Endothelial cell (in vitro differentiated cells): ENCODE measurements around the gene PTH. TPM values are rescaled to one million over a fixed set of nuclear protein-coding genes. Genes with fewer than 3 reads are reported as not detected.
A peak's percentile ranks its signal among the peaks of the same experiment; 100 is the strongest.

ENCODE experiments used
- DNase-seq: peaks from one replicate; pipeline ENCODE4 v3.0.0; 2021; ENCODE audit warnings: low spot score
- H3K27ac Mint-ChIP-seq: one replicate; pipeline ENCODE4 v1.8.0; 2021; ENCODE audit warnings: mixed read lengths, inconsistent platforms; ENCODE audit not compliant: unreplicated experiment
- H3K27me3 Mint-ChIP-seq: one replicate; pipeline ENCODE4 v1.8.0; 2021; ENCODE audit warnings: mild to moderate bottlenecking, moderate library complexity, mixed read lengths, inconsistent platforms; ENCODE audit not compliant: unreplicated experiment
- H3K36me3 Mint-ChIP-seq: one replicate; pipeline ENCODE4 v1.8.0; 2021; ENCODE audit warnings: mild to moderate bottlenecking, low read depth, mixed read lengths, inconsistent platforms; ENCODE audit not compliant: unreplicated experiment
- H3K4me1 Mint-ChIP-seq: one replicate; pipeline ENCODE4 v1.8.0; 2021; ENCODE audit warnings: mild to moderate bottlenecking, mixed read lengths, inconsistent platforms; ENCODE audit not compliant: unreplicated experiment
- H3K4me3 Mint-ChIP-seq: one replicate; pipeline ENCODE4 v1.8.0; 2021; ENCODE audit warnings: mild to moderate bottlenecking, mixed read lengths, inconsistent platforms; ENCODE audit not compliant: unreplicated experiment
- H3K9me3 Mint-ChIP-seq: one replicate; pipeline ENCODE4 v1.8.0; 2021; ENCODE audit warnings: mixed read lengths, inconsistent platforms; ENCODE audit not compliant: unreplicated experiment
- total RNA-seq: library from RNA; stranded (reverse); fragmentation: NEBNext Ultra II Directional; extraction: Animal tissue kit (Norgen Biotek cat#: 25700); gene quantifications from one replicate; pipeline ENCODE4 v1.2.1, GENCODE V29; 2021; ENCODE audit not compliant: unreplicated experiment
- TF ChIP-seq, protein P1 (sequence below): fragments of 200-600 bp; sonication (generic); IDR thresholded peaks from one replicate; pipeline ENCODE4 v1.5.0; 2021; ENCODE audit warnings: antibody characterized with exemption; ENCODE audit not compliant: unreplicated experiment

PTH gene
- total RNA-seq, 1 donor from 2014 or later = not detected

DNA sequence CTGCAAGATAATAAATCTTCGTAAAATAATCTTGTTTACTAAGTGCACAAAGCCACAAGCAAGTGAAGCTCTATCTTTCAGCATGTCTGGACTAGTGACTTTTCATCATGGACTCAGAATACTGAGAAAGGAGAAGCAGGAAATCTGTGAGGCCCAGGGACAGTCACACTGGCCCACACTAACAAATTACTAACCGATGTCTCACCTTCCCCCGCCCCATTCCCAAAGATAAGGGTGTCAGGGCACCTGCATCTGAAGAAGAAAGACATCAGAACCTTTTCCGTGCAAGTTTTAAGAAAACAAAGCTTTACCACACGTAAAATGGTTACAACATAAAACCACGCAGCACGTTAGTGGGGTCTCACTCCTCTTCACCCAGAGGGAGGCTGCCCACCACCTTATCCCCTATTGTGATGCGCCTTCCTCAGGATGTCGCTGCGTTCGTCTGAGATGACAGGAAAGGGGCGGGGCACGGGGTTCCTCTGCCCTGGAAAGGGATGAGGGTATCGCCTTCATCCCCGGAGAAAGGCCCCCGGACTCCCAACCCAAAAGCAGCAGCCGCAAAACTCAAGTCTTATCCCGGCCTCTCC lies 33.4 kb downstream of the PTH start:
- peaks cover 7% of the 10 kb centered on the region for H3K36me3 Mint-ChIP-seq
- peak overlapping the region; percentile 96 for H3K4me3 Mint-ChIP-seq

DNA sequence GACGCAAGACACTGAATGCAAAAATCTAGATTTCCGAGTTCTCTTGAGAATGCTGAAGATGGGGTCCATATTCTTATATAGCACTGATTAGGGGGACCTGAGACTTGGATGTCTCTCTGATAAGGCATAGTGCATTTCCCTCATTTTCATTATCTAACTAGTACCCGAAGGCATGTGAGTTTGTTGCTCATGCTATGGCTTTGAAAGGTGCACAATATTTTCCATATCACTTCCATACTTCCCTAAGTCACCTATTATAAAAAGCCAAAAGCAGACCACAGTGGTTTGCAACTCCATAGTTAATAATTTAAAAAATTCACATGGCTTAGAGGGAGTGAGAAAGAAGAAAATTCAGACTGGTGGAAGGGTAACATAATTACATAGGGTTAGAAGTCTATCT lies 34.5 kb downstream of the PTH start:
- H3K9me3 Mint-ChIP-seq = no peaks in the 10 kb centered on the region
- H3K4me1 Mint-ChIP-seq = peaks cover 34% of the 10 kb centered on the region
- H3K27me3 Mint-ChIP-seq = no peaks in the 10 kb centered on the region
- no peak for DNase-seq
- H3K36me3 Mint-ChIP-seq = peaks cover 7% of the 10 kb centered on the region
- peak overlapping the region; percentile 96 for H3K4me3 Mint-ChIP-seq
- peak overlapping the region; percentile 97 for H3K27ac Mint-ChIP-seq
- TF ChIP-seq, protein P1, sequence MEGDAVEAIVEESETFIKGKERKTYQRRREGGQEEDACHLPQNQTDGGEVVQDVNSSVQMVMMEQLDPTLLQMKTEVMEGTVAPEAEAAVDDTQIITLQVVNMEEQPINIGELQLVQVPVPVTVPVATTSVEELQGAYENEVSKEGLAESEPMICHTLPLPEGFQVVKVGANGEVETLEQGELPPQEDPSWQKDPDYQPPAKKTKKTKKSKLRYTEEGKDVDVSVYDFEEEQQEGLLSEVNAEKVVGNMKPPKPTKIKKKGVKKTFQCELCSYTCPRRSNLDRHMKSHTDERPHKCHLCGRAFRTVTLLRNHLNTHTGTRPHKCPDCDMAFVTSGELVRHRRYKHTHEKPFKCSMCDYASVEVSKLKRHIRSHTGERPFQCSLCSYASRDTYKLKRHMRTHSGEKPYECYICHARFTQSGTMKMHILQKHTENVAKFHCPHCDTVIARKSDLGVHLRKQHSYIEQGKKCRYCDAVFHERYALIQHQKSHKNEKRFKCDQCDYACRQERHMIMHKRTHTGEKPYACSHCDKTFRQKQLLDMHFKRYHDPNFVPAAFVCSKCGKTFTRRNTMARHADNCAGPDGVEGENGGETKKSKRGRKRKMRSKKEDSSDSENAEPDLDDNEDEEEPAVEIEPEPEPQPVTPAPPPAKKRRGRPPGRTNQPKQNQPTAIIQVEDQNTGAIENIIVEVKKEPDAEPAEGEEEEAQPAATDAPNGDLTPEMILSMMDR = no peak

More for the DNA sequence above, 33.4 kb downstream of the PTH start:
- peaks cover 34% of the 10 kb centered on the region for H3K4me1 Mint-ChIP-seq
- DNase-seq = peak; percentile 73
- TF ChIP-seq, protein P1 = no peak
- H3K9me3 Mint-ChIP-seq = no peaks in the 10 kb centered on the region
- no peaks in the 10 kb centered on the region for H3K27me3 Mint-ChIP-seq
- peak overlapping the region; percentile 97 for H3K27ac Mint-ChIP-seq

DNA sequence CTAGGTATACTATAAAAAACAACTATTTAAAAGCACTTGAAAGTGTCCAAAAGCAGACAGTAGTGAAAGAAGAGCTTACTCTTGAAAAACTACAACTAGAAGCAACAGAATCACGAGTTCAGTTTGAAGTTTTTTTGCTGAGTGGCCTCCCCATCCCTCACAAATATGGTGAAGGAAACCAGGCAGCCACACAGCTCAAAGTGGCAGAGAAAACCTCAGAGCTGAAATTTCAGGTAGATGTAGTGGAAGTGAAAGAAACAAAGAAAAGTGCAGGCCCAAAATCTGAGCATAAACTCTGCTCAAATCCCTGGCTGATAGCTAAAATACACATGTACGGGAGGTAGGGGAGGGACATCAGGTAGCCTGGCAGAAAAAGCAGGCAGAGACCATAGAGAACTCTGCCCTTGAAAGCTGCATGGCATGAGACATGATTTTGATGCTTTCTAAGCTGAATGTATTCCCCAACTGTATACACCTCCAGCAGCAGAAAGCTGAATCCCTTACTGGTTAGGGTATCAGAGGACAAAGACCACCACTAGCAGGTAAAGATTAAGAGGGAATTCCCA lies 44.9 kb downstream of the PTH start:
- Mint-ChIP-seq H3K27me3 (no peaks in the 10 kb centered on the region), H3K4me3 (no peak overlapping the region), H3K27ac (no peak overlapping the region), H3K4me1 (peaks cover 19% of the 10 kb centered on the region), H3K9me3 (no peaks in the 10 kb centered on the region), H3K36me3 (no peaks in the 10 kb centered on the region)
- DNase-seq = no peak
- TF ChIP-seq, protein P1 = no peak

DNA sequence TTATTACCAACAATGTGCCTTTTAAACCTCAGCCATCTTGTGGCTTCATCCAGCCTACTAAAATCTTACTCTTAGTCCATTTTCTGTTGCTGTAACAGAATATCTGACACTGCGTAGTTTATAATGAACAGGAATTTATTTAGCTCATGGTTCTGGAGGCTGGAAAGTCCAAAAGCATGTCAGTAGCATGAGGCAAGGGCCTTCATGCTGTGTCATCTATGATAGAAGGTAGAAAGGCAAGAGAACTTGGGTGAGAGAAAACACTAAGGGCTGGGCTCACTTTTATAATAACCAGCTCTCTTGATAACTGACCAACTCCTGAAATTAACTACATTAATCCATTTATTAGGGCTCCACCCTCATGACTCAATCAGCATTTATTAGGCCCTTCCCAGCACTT lies 46.3 kb downstream of the PTH start:
- no peak overlapping the region for H3K4me3 Mint-ChIP-seq
- no peak overlapping the region for H3K27ac Mint-ChIP-seq
- H3K36me3 Mint-ChIP-seq = no peaks in the 10 kb centered on the region
- H3K9me3 Mint-ChIP-seq = no peaks in the 10 kb centered on the region
- H3K27me3 Mint-ChIP-seq = no peaks in the 10 kb centered on the region
- peaks cover 20% of the 10 kb centered on the region for H3K4me1 Mint-ChIP-seq
- TF ChIP-seq, protein P1 = no peak
- no peak for DNase-seq

DNA sequence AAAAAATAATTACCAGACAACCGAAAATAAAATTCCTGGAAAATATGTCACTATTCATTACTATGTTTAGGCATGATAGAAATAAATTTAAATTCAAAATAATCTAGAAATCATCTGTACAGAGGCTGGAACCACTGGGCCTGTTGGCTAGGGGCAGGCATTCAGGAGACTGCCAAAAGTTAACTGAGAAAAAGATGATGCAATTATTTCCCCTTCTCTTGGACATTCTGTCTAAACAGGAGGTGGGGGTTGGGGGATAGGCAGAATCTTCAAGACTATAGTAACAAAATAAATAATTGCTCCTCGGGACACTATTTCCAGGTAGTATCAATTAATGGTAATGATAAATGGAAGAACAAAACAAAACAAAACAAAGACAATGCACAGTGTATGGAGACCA lies 46.9 kb downstream of the PTH start:
- Mint-ChIP-seq H3K4me1 (peaks cover 20% of the 10 kb centered on the region), H3K9me3 (no peaks in the 10 kb centered on the region), H3K4me3 (no peak overlapping the region), H3K27ac (peak overlapping the region; percentile 44), H3K36me3 (no peaks in the 10 kb centered on the region), H3K27me3 (no peaks in the 10 kb centered on the region)
- TF ChIP-seq, protein P1 = no peak
- no peak for DNase-seq
